HL-60 (cell line): ENCODE measurements around the gene VDAC2.

Source experiments
- DNase-seq, 2 experiments: peaks; one replicate each; pipeline ENCODE4 v3.0.0-alpha.2; 2010 to 2020; ENCODE audit warnings: low read depth in 1 of 2, low spot score in 1 of 2
- H3K27ac ChIP-seq: fragments of 250-450 bp; sonication (Bioruptor Pico); replicated peaks from 2 replicates; pipeline ENCODE4 v1.5.1; 2020; ENCODE audit warnings: mild to moderate bottlenecking, moderate library complexity
- H3K27me3 ChIP-seq: fragments of 250-450 bp; sonication (Bioruptor Pico); 2 replicates; pipeline ENCODE4 v1.5.1; 2021; ENCODE audit warnings: mild to moderate bottlenecking, moderate library complexity; ENCODE audit not compliant: insufficient read depth, poor library complexity, severe bottlenecking
- H3K4me3 ChIP-seq: replicated peaks from 2 replicates; pipeline ENCODE4 v1.5.1; 2011; ENCODE audit warnings: mild to moderate bottlenecking, control low read depth, low read length; ENCODE audit not compliant: insufficient read depth
- CTCF ChIP-seq: IDR thresholded peaks from one replicate; pipeline ENCODE4 v1.5.1; 2011; ENCODE audit warnings: low read length, control low read depth, inconsistent platforms; ENCODE audit not compliant: insufficient read depth
- GABPA ChIP-seq: IDR thresholded peaks from 2 replicates; pipeline ENCODE4 v1.6.1; 2012; ENCODE audit warnings: low read depth
- POLR2AphosphoS5 ChIP-seq: IDR thresholded peaks from 2 replicates; pipeline ENCODE4 v1.6.1; 2012; ENCODE audit warnings: low read depth
- REST ChIP-seq: IDR thresholded peaks from 2 replicates; pipeline ENCODE4 v1.6.1; 2012; ENCODE audit warnings: low read depth; ENCODE audit not compliant: insufficient replicate concordance
- SPI1 ChIP-seq: IDR thresholded peaks from 2 replicates; pipeline ENCODE4 v1.6.1; 2012; ENCODE audit warnings: low read depth, mild to moderate bottlenecking, borderline replicate concordance

VDAC2 gene

GRCh38 chr10:75229971-75230370 lies 19.4 kb downstream of the VDAC2 start:
- no peak for DNase-seq
- no peaks in the 10 kb centered on the region for H3K27me3 ChIP-seq
- no peak overlapping the region for H3K27ac ChIP-seq
- no peak for TF ChIP-seq REST
- TF ChIP-seq CTCF, result no peak
- TF ChIP-seq GABPA, result no peak
- no peak for TF ChIP-seq SPI1
- no peak for TF ChIP-seq POLR2AphosphoS5
- H3K4me3 ChIP-seq, result no peak overlapping the region

DNA sequence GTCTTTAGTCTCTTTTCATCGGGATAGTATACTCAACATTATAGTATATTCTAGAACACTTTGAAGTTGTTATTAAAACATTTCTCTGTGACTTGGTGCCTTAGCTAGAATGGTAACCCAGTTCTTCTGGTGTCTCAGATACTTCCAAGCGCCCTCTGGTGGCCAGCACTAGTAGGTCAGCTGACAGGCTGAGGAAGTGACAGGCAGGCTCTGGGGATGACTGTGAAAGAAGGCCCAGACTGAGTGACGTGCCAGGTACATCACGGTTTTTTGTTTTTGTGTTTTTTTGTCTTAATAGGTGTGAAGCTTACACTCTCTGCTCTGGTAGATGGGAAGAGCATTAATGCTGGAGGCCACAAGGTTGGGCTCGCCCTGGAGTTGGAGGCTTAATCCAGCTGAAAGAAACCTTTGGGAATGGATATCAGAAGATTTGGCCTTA lies 20.0 kb downstream of the VDAC2 start:
- no peak overlapping the region for H3K27ac ChIP-seq
- DNase-seq, result peak; percentile 71 to 93
- no peaks in the 10 kb centered on the region for H3K27me3 ChIP-seq
- no peak for TF ChIP-seq POLR2AphosphoS5
- TF ChIP-seq SPI1, result peak; percentile 91
- no peak for TF ChIP-seq REST
- no peak for TF ChIP-seq GABPA
- peak; percentile 96 for TF ChIP-seq CTCF
- H3K4me3 ChIP-seq, result no peak overlapping the region

- no peaks in the 10 kb centered on the region for H3K27me3 ChIP-seq
- H3K27ac ChIP-seq, result no peak overlapping the region
- H3K4me3 ChIP-seq, result no peak overlapping the region
These were observed 21.3 kb downstream of the VDAC2 start for GRCh38 chr10:75231672-75232581.

GRCh38 chr10:75233444-75234016 lies 22.9 kb downstream of the VDAC2 start:
- peak in 1 of 2 experiments; percentile 18 for DNase-seq
- peak overlapping the region; percentile 9; the same call in 1 of the 2 replicates for H3K4me3 ChIP-seq
- no peaks in the 10 kb centered on the region for H3K27me3 ChIP-seq
- TF ChIP-seq CTCF (no peak), SPI1 (no peak), REST (no peak), POLR2AphosphoS5 (no peak), GABPA (no peak)
- peak overlapping the region; percentile 65 for H3K27ac ChIP-seq

More at GRCh38 chr10:75231672-75232581, 21.3 kb downstream of the VDAC2 start:
- no peak for DNase-seq
- TF ChIP-seq POLR2AphosphoS5 (peak; percentile 20; the same call in 1 of the 2 replicates), SPI1 (no peak)
